SK-N-SH (cell line): Measurements from ENCODE around the gene DUSP1. TPM values are rescaled to one million over a fixed set of nuclear protein-coding genes. Genes with fewer than 3 reads are reported as not detected.

Experiments
- CHD2 ChIP-seq: fragments of 150-350 bp; IDR thresholded peaks from 2 replicates; pipeline ENCODE4 v1.6.1; 2018; ENCODE audit warnings: low read length; ENCODE audit not compliant: partially characterized antibody
- IRF3 ChIP-seq: fragments of 150-350 bp; IDR thresholded peaks from 2 replicates; pipeline ENCODE4 v1.6.1; 2016; ENCODE audit warnings: mild to moderate bottlenecking, low read depth, low read length
- JUND ChIP-seq: IDR thresholded peaks from 2 replicates; pipeline ENCODE4 v1.4.0; 2012
- NRF1 ChIP-seq: IDR thresholded peaks from 2 replicates; pipeline ENCODE4 v1.6.1; 2012; ENCODE audit warnings: low read depth, mild to moderate bottlenecking, low read length
- POLR2AphosphoS5 ChIP-seq: IDR thresholded peaks from 2 replicates; pipeline ENCODE4 v1.6.1; 2012; ENCODE audit warnings: low read depth, low read length
- RFX5 ChIP-seq: IDR thresholded peaks from 2 replicates; pipeline ENCODE4 v1.6.1; 2012; ENCODE audit warnings: mild to moderate bottlenecking, improper control_type of control experiment, low read length
- SIN3A ChIP-seq: IDR thresholded peaks from 2 replicates; pipeline ENCODE4 v1.6.1; 2012; ENCODE audit warnings: low read depth, mild to moderate bottlenecking, low read length, moderate library complexity, borderline replicate concordance
- TAF1 ChIP-seq: IDR thresholded peaks from 2 replicates; pipeline ENCODE4 v1.6.1; 2012; ENCODE audit warnings: low read depth, mild to moderate bottlenecking, low read length, moderate library complexity, borderline replicate concordance
- TEAD4 ChIP-seq: IDR thresholded peaks from 2 replicates; pipeline ENCODE4 v1.4.0; 2012; ENCODE audit warnings: mild to moderate bottlenecking, borderline replicate concordance; ENCODE audit not compliant: insufficient read depth
- ZBTB33 ChIP-seq: IDR thresholded peaks from 2 replicates; pipeline ENCODE4 v1.4.0; 2012; ENCODE audit warnings: low read depth, borderline replicate concordance
- polyA plus RNA-seq, 3 experiments: library from polyadenylated mRNA; depleted of rRNA; stranded (reverse); fragments of >200 nt; gene quantifications; 2 replicates each; pipeline ENCODE4 v1.2.3, GENCODE V29; 2012
- small RNA-seq, 7 experiments: library from RNA; depleted of rRNA; stranded (forward); fragments of <200 nt; gene quantifications; one replicate each; pipeline ENCODE3, GENCODE V24; 2012

Gene DUSP1
- polyA plus RNA-seq, 1 of the 3 experiments (the other 2 are of a cell fraction): 455 TPM

- TF ChIP-seq ZBTB33 (no peak), SIN3A (no peak), IRF3 (no peak), CHD2 (no peak), TEAD4 (no peak), POLR2AphosphoS5 (no peak), NRF1 (no peak), RFX5 (no peak), TAF1 (no peak), JUND (no peak)
- TF ChIP-seq, all 33 proteins: peak for 0
Observed at GRCh38 chr5:172718527-172719114, 52.4 kb downstream of the DUSP1 start (continued).

Small RNAs within 50 kb of the gene (small RNA-seq; reads per million reads assigned to genes)
- gene AC022217.4 (0 reads per million in 7 experiments), gene RF00019 (0 reads per million in 7 experiments)

Other genes with a start within 250 kb of the DUSP1 start
- gene NEURL1B, start 129.9 kb downstream of the DUSP1 start, polyA plus RNA-seq (2012; rRNA removed): 2.2 and 2.8 TPM in 2 replicates
- 101 and 111 TPM in 2 replicates for gene ERGIC1, start 63.1 kb upstream of the DUSP1 start, polyA plus RNA-seq (2012; rRNA removed)
- 193 and 212 TPM in 2 replicates for gene RPL26L1, start 188.2 kb upstream of the DUSP1 start, polyA plus RNA-seq (2012; rRNA removed)
- 215 and 243 TPM in 2 replicates for gene ATP6V0E1, start 212.6 kb upstream of the DUSP1 start, polyA plus RNA-seq (2012; rRNA removed)